Measurements from ENCODE around the gene RPTN.
A peak's percentile ranks its signal among the peaks of the same experiment; 100 is the strongest.

Gene RPTN

DNA sequence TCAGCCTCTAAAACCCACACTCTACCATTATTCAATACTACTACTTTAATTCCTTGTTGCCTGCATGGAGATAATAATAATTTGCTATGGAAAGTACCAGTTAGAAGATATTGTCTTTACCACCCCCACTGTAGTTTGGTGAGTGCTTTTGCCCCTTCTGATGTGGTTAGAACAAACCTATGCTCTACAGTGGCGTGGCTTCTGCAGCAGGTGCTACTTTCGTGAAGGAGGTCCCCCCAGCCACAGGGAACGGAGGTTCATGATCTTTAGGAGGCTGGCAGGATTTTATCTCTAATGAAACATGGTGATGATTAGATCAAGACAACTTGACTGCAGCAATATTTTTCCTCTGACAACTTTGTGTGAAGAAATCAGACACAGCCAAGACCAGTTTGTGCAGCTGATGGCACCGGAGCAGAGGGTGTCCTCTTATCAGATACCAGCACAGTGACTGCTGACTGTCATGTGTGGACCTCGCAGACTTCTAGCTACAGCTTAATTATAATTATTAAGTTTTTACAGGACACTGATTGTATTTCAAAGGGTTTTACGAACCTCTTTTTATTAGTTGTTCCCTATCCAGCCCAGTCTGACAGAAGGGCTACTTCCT lies 33.1 kb downstream of the RPTN start:
- TF ChIP-seq, protein P1, sequence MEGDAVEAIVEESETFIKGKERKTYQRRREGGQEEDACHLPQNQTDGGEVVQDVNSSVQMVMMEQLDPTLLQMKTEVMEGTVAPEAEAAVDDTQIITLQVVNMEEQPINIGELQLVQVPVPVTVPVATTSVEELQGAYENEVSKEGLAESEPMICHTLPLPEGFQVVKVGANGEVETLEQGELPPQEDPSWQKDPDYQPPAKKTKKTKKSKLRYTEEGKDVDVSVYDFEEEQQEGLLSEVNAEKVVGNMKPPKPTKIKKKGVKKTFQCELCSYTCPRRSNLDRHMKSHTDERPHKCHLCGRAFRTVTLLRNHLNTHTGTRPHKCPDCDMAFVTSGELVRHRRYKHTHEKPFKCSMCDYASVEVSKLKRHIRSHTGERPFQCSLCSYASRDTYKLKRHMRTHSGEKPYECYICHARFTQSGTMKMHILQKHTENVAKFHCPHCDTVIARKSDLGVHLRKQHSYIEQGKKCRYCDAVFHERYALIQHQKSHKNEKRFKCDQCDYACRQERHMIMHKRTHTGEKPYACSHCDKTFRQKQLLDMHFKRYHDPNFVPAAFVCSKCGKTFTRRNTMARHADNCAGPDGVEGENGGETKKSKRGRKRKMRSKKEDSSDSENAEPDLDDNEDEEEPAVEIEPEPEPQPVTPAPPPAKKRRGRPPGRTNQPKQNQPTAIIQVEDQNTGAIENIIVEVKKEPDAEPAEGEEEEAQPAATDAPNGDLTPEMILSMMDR (IDR thresholded peaks at IDR 0.05; ENCODE audit: low read depth, low read length), result no peak
- H3K4me3 ChIP-seq (ENCODE audit: low read depth, low read length), result no peak overlapping the region

GRCh38 chr1:152118915-152119314 lies 40.1 kb downstream of the RPTN start:
- no peak overlapping the region for H3K4me3 ChIP-seq (ENCODE audit: low read depth, low read length)
- TF ChIP-seq, protein P1 (IDR thresholded peaks at IDR 0.05; ENCODE audit: low read depth, low read length), result no peak

- H3K4me3 ChIP-seq (ENCODE audit: low read depth, low read length), result no peak within 1 kb of the TSS
- TF ChIP-seq, protein P1 (IDR thresholded peaks at IDR 0.05; ENCODE audit: low read depth, low read length), result no peak
Observed at GRCh38 chr1:152115344-152115743, 43.7 kb downstream of the RPTN start, which contains the start of gene TCHH. Gene TCHH (minus strand): TSS chr1:152115444. CDS start chr1:152114080, 1,364 bp downstream.

DNA sequence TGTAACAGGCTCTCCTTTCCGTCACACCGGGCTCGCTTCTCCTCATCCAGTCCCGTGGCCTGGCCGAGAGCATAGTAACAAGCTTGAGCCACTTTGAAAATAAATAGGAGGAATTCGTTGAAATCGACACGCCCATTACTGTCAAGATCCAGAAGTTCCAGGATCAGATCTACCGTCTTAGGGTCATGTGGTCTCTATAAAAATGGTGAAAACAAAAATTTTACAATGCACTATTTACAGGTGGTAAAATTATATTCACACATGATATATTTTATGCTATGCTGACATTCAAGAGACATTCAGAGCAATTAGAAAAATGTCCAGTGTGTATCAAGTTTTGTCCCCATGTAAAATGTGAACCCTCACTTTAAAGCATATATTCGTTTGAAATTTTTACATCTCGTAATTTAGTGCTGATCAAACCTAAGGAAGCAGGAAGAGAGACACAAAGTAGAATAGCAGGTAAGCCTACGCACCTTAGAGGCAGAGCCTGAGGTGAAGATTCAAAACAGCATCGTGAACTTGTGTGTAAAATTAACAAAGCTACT lies 46.1 kb downstream of the RPTN start:
- TF ChIP-seq, protein P1 (IDR thresholded peaks at IDR 0.05; ENCODE audit: low read depth, low read length), result no peak
- no peak overlapping the region for H3K4me3 ChIP-seq (ENCODE audit: low read depth, low read length)

GRCh38 chr1:152112101-152112884 lies 46.7 kb downstream of the RPTN start:
- 0 out of 2 replicates have a peak overlapping the region, but pooled peaks have one; percentile 20 for H3K4me3 ChIP-seq (ENCODE audit: low read depth, low read length)
- TF ChIP-seq, protein P1 (IDR thresholded peaks at IDR 0.05; ENCODE audit: low read depth, low read length), result no peak

GRCh38 chr1:152111515-152111968 lies 47.5 kb downstream of the RPTN start:
- TF ChIP-seq, protein P1 (IDR thresholded peaks at IDR 0.05; ENCODE audit: low read depth, low read length), result no peak
- H3K4me3 ChIP-seq (ENCODE audit: low read depth, low read length), result peak overlapping the region; percentile 39
